NCI-H524 treated with DMSO at 0.1 percent for 48 hours (cell line): ENCODE data around the gene NDUFC1.

Experiments used
- DNase-seq: peaks from one replicate; lab custom pipeline; 2025; lab: John Stamatoyannopoulos, UW

The NDUFC1 gene

DNA sequence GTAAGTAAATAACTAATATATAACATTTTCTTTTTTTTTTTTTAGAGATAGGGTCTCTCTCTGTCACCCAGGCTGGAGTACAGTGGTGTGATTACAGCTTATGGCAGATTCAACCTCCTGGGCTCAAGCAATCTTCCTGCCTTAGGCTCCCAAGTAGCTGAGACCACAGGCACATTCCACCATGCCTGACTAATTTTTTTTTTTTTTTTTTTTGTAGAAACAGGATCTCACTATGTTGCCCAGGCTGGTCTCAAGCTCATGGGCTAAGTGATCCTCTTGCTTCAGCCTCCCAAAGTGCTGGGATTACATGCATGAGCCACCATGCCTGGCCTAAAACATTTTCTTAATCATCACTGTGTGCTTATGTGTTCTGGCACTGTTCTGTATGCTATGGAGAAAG is 55.0 kb downstream of the NDUFC1 start:
- no peak for DNase-seq

GRCh38 chr4:139246166-139246565 is 56.1 kb downstream of the NDUFC1 start:
- no peak for DNase-seq

GRCh38 chr4:139245590-139245989 is 56.7 kb downstream of the NDUFC1 start:
- no peak for DNase-seq

- no peak for DNase-seq
Observed at GRCh38 chr4:139243448-139244365, 58.6 kb downstream of the NDUFC1 start.

GRCh38 chr4:139242511-139243051 is 59.7 kb downstream of the NDUFC1 start:
- no peak for DNase-seq

DNA sequence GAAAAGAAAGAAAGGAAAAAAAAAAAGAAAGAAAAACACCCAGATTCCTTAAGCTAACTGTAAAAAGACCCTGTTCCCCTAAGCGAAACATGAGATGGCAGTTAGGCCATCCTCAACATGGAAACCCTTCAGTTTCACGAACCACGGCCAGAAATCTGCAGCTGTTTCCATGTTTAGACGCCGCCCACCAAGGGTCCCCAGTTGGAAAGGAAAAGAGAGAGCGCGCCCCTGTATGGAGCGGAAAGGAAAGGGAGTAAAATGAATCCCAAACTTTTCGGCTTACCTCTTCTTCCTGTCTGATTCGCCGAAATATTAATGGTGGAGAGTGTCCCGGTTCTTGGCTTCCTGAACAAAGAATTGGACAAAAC is 60.5 kb downstream of the NDUFC1 start:
- no peak for DNase-seq

DNA sequence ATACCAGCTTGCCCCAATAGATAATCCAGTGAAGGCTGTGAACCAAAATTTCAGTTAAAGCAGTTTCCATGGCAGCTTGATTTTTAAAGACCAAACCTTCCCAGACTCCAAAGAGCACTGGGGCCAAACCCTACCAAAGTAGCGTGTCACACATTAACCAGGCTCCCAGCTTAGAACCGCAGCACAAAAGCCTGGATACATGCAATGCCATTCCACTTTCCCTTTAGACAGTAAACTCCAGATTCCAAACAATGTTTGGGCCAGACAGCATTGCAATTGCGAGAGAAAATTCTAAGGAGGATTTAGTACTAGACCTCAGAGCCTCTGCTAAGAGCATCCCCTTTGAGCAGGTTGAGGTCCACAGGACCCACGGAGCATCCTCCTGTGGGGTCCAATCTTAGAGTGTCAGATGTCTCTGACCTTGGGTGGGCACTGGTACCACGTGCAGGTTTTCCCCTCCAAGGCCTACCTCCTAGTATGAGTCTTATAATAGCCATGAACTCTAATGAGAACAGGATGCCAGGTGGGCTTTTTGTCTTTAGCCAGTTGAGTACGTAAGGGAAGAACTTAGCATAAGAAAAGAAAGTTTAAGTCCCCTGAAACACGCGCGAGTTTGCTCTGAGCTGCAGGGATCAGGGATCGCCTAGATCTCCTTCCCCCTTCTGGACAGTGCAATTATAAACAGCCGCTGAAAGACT is 61.0 kb downstream of the NDUFC1 start:
- DNase-seq: no peak
